K562 (cell line): ENCODE measurements around the gene RAB13. TPM values are rescaled to one million over a fixed set of nuclear protein-coding genes. Genes with fewer than 3 reads are reported as not detected.
A peak's percentile ranks its signal among the peaks of the same experiment; 100 is the strongest.

Experiments used
- ATF7 ChIP-seq: fragments of 450-650 bp; IDR thresholded peaks from 2 replicates; pipeline ENCODE4 v1.7.1; 2014; ENCODE audit warnings: mild to moderate bottlenecking, moderate library complexity
- BCLAF1 ChIP-seq, 2 experiments: fragments of 450-650 bp in 1 of 2; IDR thresholded peaks; 2 replicates each; pipeline ENCODE4 v1.6.1; 2011 to 2017; ENCODE audit warnings: low read depth in 2 of 2, antibody characterized with exemption in 1 of 2, borderline replicate concordance in 1 of 2, low read length in 1 of 2, mild to moderate bottlenecking in 1 of 2, mixed read lengths in 1 of 2; ENCODE audit not compliant: control insufficient read depth in 1 of 2
- CTCFL ChIP-seq: IDR thresholded peaks from 2 replicates; pipeline ENCODE4 v1.6.1; 2011; ENCODE audit warnings: borderline replicate concordance, low read depth, mild to moderate bottlenecking, moderate library complexity, low read length; ENCODE audit not compliant: insufficient read depth, poor library complexity, severe bottlenecking
- DACH1 ChIP-seq: fragments of 450-650 bp; IDR thresholded peaks from 2 replicates; pipeline ENCODE4 v1.6.1; 2018; ENCODE audit not compliant: partially characterized antibody
- HDAC1 ChIP-seq, 2 experiments: fragments of 450-650 bp; IDR thresholded peaks; 2 replicates each; pipeline ENCODE4 v1.6.1; 2016 to 2017; ENCODE audit warnings: inconsistent platforms in 1 of 2, mild to moderate bottlenecking in 1 of 2, moderate library complexity in 1 of 2
- HNRNPLL ChIP-seq: fragments of 200-400 bp; formaldehyde crosslinking; IDR thresholded peaks from 2 replicates; pipeline ENCODE4 v1.6.1; 2017; ENCODE audit warnings: low read length, low read depth, mild to moderate bottlenecking; ENCODE audit not compliant: poor library complexity, severe bottlenecking
- JUND ChIP-seq, 2 experiments: IDR thresholded peaks; 2 replicates in 1 of 2; 3 replicates in 1 of 2; pipeline ENCODE4 v1.6.1; 2011; ENCODE audit warnings: borderline replicate concordance in 2 of 2, low read depth in 2 of 2, low read length in 2 of 2, improper control_type of control experiment in 1 of 2, missing biosample characterization in 1 of 2, missing genetic modification characterization in 1 of 2, missing genetic modification reagents in 1 of 2
- NBN ChIP-seq: fragments of 450-650 bp; IDR thresholded peaks from 2 replicates; pipeline ENCODE4 v1.6.1; 2016; ENCODE audit warnings: low read depth, mild to moderate bottlenecking
- NFIC ChIP-seq: fragments of 450-650 bp; IDR thresholded peaks from 2 replicates; pipeline ENCODE4 v1.6.1; 2017; ENCODE audit warnings: mild to moderate bottlenecking, inconsistent platforms
- RBM17 ChIP-seq: fragments of 200-400 bp; formaldehyde crosslinking; IDR thresholded peaks from 2 replicates; pipeline ENCODE4 v1.6.1; 2017; ENCODE audit warnings: low read depth, mild to moderate bottlenecking, low read length, borderline replicate concordance
- RCOR1 ChIP-seq, 2 experiments: IDR thresholded peaks; 2 replicates each; pipeline ENCODE4 v1.6.1; 2012; ENCODE audit warnings: low read depth in 2 of 2, low read length in 2 of 2, borderline replicate concordance in 1 of 2, improper control_type of control experiment in 1 of 2
- SIN3A ChIP-seq, 2 experiments: fragments of 150-350 bp in 1 of 2; IDR thresholded peaks; 2 replicates each; pipeline ENCODE4 v1.6.1; 2011 to 2016; ENCODE audit warnings: borderline replicate concordance in 2 of 2, low read depth in 2 of 2, low read length in 2 of 2, mild to moderate bottlenecking in 2 of 2, moderate library complexity in 2 of 2; ENCODE audit not compliant: control insufficient read depth in 1 of 2
- SMC3 ChIP-seq: conservative IDR thresholded peaks from 2 replicates; pipeline ENCODE4 v1.6.1; 2011; ENCODE audit warnings: low read depth, low read length, improper control_type of control experiment; ENCODE audit not compliant: insufficient read depth
- XRCC5 ChIP-seq: fragments of 200-400 bp; formaldehyde crosslinking; IDR thresholded peaks from 2 replicates; pipeline ENCODE4 v1.6.1; 2017; ENCODE audit warnings: low read depth, mild to moderate bottlenecking, low read length
- ZNF644 ChIP-seq: fragments of 200-800 bp; sonication (Bioruptor generic); IDR thresholded peaks from 2 replicates; pipeline ENCODE4 v1.6.1; 2016; ENCODE audit warnings: low read depth, missing genetic modification characterization, missing compliant biosample characterization
- polyA plus RNA-seq, 8 experiments: library from polyadenylated mRNA; depleted of rRNA in 4 of 8; stranded (reverse) in 5 of 8; unstranded in 3 of 8; fragments of >200 nt; fragmentation: Nextera tagmentation in 2 of 8; fragmentation: Illumina TruSeq in 1 of 8; extraction: Ambion mirVana in 2 of 8; extraction: Trizol in 1 of 8; gene quantifications; 2 replicates each; pipeline versions ENCODE4 v1.2.1 to v1.2.3, GENCODE V29; 2011 to 2014; ENCODE audit warnings: inconsistent platforms in 1 of 8, missing spikeins in 1 of 8
- total RNA-seq, 7 experiments: library from RNA; depleted of rRNA in 6 of 7; stranded (reverse); fragments of >200 nt in 6 of 7; fragmentation: Illumina TruSeq in 2 of 7; extraction: Trizol in 2 of 7; gene quantifications; 2 replicates each; pipeline versions ENCODE4 v1.2.1 to v1.2.3, GENCODE V29; 2011 to 2021; ENCODE audit warnings: low replicate concordance in 1 of 7
- TF ChIP-seq, protein P1 (sequence below): fragments of 450-650 bp; IDR thresholded peaks from 2 replicates; pipeline ENCODE4 v1.7.1; 2018; ENCODE audit warnings: mild to moderate bottlenecking, low read depth; ENCODE audit not compliant: partially characterized antibody

RAB13 gene
- total and polyA plus RNA-seq, 9 of the 15 experiments (the other 6 are each of a cell fraction or from before 2014, with no cell fraction given) = 22.3 to 100 (median 39.8) TPM

DNA sequence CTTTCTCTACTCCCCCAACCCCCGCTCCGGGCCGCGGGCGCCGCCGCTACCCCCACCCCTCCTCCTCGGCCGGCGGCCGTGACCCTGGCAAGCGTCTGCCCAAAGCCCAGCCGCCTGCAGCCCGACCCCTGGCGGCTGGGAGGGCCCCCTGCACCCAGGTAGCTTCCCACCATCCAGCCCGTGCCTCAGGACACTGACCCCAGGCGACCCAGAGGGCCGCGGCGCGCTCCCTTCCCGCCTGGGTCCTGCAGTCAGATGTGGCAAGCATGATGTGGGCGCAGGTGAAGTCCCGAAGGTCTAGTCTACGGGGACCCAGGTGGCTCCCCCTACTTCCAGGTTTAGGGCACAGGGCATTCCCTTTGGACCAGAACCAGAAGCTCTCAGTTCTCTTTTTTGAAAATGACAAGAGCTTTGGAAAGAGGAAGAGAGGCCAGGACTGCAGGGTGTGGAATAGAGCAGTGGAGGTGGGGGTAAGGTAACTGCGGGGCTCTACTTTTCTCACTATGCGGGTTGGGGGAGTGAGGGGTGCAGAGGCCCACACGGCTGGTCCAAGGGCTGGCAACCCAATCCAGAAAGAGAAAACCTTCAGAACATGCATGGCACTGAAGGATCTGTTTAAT lies 39.4 kb downstream of the RAB13 start, which contains the start of gene DENND4B (continued):
- peak; percentile 89 for TF ChIP-seq XRCC5
- peak; percentile 56 for TF ChIP-seq NFIC
- peak; percentile 21 for TF ChIP-seq HNRNPLL
- TF ChIP-seq SIN3A (IDR thresholded peaks at IDR 0.05; ENCODE audit: borderline replicate concordance in 2 of 2, control insufficient read depth in 1 of 2, low read depth in 2 of 2, low read length in 2 of 2) = peak in 1 of 2 experiments; percentile 58; a peak in 1 of 4 replicates
- TF ChIP-seq CTCFL = peak; percentile 98
- TF ChIP-seq NBN = peak; percentile 74
- TF ChIP-seq, protein P1, sequence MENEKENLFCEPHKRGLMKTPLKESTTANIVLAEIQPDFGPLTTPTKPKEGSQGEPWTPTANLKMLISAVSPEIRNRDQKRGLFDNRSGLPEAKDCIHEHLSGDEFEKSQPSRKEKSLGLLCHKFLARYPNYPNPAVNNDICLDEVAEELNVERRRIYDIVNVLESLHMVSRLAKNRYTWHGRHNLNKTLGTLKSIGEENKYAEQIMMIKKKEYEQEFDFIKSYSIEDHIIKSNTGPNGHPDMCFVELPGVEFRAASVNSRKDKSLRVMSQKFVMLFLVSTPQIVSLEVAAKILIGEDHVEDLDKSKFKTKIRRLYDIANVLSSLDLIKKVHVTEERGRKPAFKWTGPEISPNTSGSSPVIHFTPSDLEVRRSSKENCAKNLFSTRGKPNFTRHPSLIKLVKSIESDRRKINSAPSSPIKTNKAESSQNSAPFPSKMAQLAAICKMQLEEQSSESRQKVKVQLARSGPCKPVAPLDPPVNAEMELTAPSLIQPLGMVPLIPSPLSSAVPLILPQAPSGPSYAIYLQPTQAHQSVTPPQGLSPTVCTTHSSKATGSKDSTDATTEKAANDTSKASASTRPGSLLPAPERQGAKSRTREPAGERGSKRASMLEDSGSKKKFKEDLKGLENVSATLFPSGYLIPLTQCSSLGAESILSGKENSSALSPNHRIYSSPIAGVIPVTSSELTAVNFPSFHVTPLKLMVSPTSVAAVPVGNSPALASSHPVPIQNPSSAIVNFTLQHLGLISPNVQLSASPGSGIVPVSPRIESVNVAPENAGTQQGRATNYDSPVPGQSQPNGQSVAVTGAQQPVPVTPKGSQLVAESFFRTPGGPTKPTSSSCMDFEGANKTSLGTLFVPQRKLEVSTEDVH = peak; percentile 62
- peak in 1 of 2 experiments; percentile 62; a peak in 2 of 4 replicates for TF ChIP-seq RCOR1 (IDR thresholded peaks at IDR 0.05; ENCODE audit: borderline replicate concordance in 1 of 2, low read depth in 2 of 2, low read length in 2 of 2)
- TF ChIP-seq ZNF644 (tag) = no peak
- peak; percentile 65; the same call in 1 of the 2 replicates for TF ChIP-seq SMC3
- 0 out of 4 replicates have a peak, but pooled peaks of 1 of the 2 experiments have one; percentile 51 for TF ChIP-seq BCLAF1 (IDR thresholded peaks at IDR 0.05; ENCODE audit: borderline replicate concordance in 1 of 2, control insufficient read depth in 1 of 2, low read depth in 2 of 2, low read length in 1 of 2)
- no peak for TF ChIP-seq RBM17
- TF ChIP-seq JUND (IDR thresholded peaks at IDR 0.05; ENCODE audit: borderline replicate concordance, low read depth, low read length) = 0 out of 2 replicates have a peak, but pooled peaks have one; percentile 36
- no peak; the same call in 2 of the 3 replicates for TF ChIP-seq JUND (tag; IDR thresholded peaks at IDR 0.05; ENCODE audit: borderline replicate concordance, low read depth, low read length)
- TF ChIP-seq ATF7 = 0 out of 2 replicates have a peak, but pooled peaks have one; percentile 37
- no peak for TF ChIP-seq DACH1
- TF ChIP-seq HDAC1 (IDR thresholded peaks at IDR 0.05) = peak in 1 of 2 experiments; percentile 47; a peak in 1 of 4 replicates
